Karpas-422 (cell line): ENCODE results near the gene SDF2L1. TPM values are rescaled to one million over a fixed set of nuclear protein-coding genes. Genes with fewer than 3 reads are reported as not detected.
A peak's percentile ranks its signal among the peaks of the same experiment; 100 is the strongest.

Source experiments
- small RNA-seq: library from RNA; depleted of rRNA; stranded (forward); fragments of <200 nt; gene quantifications from one replicate; pipeline ENCODE3, GENCODE V24; 2014
- total RNA-seq: library from RNA; depleted of rRNA; stranded (reverse); fragments of >200 nt; shearing (Covaris generic); gene quantifications from 2 replicates; pipeline ENCODE4 v1.2.3, GENCODE V29; 2014; ENCODE audit warnings: low replicate concordance; rRNA removed

Gene SDF2L1
- total RNA-seq, 1 experiment from 2014 or later, result 19.0 TPM

Small RNA genes lying within 50 kb of the gene (small RNA-seq; reads per million reads assigned to genes)
- 90.0 reads per million, percentile 99 among the genes with 10 or more reads in this experiment for gene MIR301B

Other genes with a start within 250 kb of the SDF2L1 start
- 4.4 and 5.8 TPM in 2 replicates for gene HIC2, start 224.9 kb upstream of the SDF2L1 start, total RNA-seq
- 1.1 and 1.2 TPM in 2 replicates for gene TMEM191C, start 174.9 kb upstream of the SDF2L1 start, total RNA-seq
- 0.65 TPM in 1 of 2 replicates, not detected in the other for gene RIMBP3C, start 90.8 kb upstream of the SDF2L1 start, total RNA-seq
- gene UBE2L3, start 74.6 kb upstream of the SDF2L1 start, total RNA-seq, result 38.7 and 56.1 TPM in 2 replicates
- 59.1 and 109 TPM in 2 replicates for gene YDJC, start 12.3 kb upstream of the SDF2L1 start, total RNA-seq
- 0.11 and 1.3 TPM in 2 replicates for gene CCDC116, start 9.5 kb upstream of the SDF2L1 start, total RNA-seq
- 32.8 and 39.6 TPM in 2 replicates for gene PPIL2, start 23.7 kb downstream of the SDF2L1 start, total RNA-seq
- gene YPEL1, start 93.5 kb downstream of the SDF2L1 start, total RNA-seq, result 1.6 and 1.8 TPM in 2 replicates
- 38.9 and 53.6 TPM in 2 replicates for gene MAPK1, start 225.3 kb downstream of the SDF2L1 start, total RNA-seq